Mesenchymal stem cell (in vitro differentiated cells and primary cell): ENCODE results near the gene LEUTX.

Experiments used
- DNase-seq: peaks from one replicate; pipeline ENCODE4 v3.0.0-alpha.2; 2013
- H2AFZ ChIP-seq: one replicate; pipeline ENCODE4 v1.6.1; 2013; ENCODE audit warnings: low read depth, mild to moderate bottlenecking, control low read depth, inconsistent platforms, low read length, moderate library complexity
- H2AK5ac ChIP-seq: 2 replicates; pipeline ENCODE4 v1.6.1; 2013; ENCODE audit warnings: low read length, moderate library complexity, mild to moderate bottlenecking, inconsistent platforms; ENCODE audit not compliant: severe bottlenecking
- H2BK120ac ChIP-seq: one replicate; pipeline ENCODE4 v1.6.1; 2013; ENCODE audit warnings: low read depth, mild to moderate bottlenecking, inconsistent platforms, low read length, moderate library complexity
- H2BK12ac ChIP-seq, 2 experiments: one replicate each; pipeline ENCODE4 v1.6.1; 2013; ENCODE audit warnings: inconsistent platforms in 2 of 2, low read length in 2 of 2, mild to moderate bottlenecking in 2 of 2, moderate library complexity in 2 of 2, control low read depth in 1 of 2
- H2BK15ac ChIP-seq: one replicate; pipeline ENCODE4 v1.6.1; 2013; ENCODE audit warnings: mild to moderate bottlenecking, low read depth, inconsistent platforms; ENCODE audit not compliant: poor library complexity, severe bottlenecking
- H2BK5ac ChIP-seq: 2 replicates; pipeline ENCODE4 v1.6.1; 2013; ENCODE audit warnings: low read depth, mild to moderate bottlenecking, low read length, control low read depth, inconsistent platforms; ENCODE audit not compliant: poor library complexity, severe bottlenecking
- H3K14ac ChIP-seq, 2 experiments: one replicate each; pipeline ENCODE4 v1.6.1; 2013; ENCODE audit warnings: inconsistent platforms in 2 of 2, low read length in 2 of 2, control low read depth in 1 of 2, mild to moderate bottlenecking in 1 of 2, moderate library complexity in 1 of 2
- H3K18ac ChIP-seq, 2 experiments: one replicate each; pipeline ENCODE4 v1.6.1; 2013; ENCODE audit warnings: inconsistent platforms in 2 of 2, low read length in 2 of 2, control low read depth in 1 of 2, low read depth in 1 of 2, mild to moderate bottlenecking in 1 of 2
- H3K23ac ChIP-seq, 2 experiments: one replicate each; pipeline ENCODE4 v1.6.1; 2013; ENCODE audit warnings: inconsistent platforms in 2 of 2, low read length in 2 of 2, mild to moderate bottlenecking in 2 of 2, moderate library complexity in 2 of 2, control low read depth in 1 of 2
- H3K27ac ChIP-seq: 2 replicates; pipeline ENCODE4 v1.5.1; 2013; ENCODE audit warnings: mild to moderate bottlenecking, moderate library complexity, low read length, control low read depth, inconsistent platforms; ENCODE audit not compliant: poor library complexity, severe bottlenecking
- H3K27me3 ChIP-seq, 2 experiments: 2 replicates each; pipeline versions ENCODE4 v1.6.1 to v1.7.0; 2013; ENCODE audit warnings: low read length in 2 of 2, mild to moderate bottlenecking in 2 of 2, moderate library complexity in 2 of 2, control low read depth in 1 of 2, inconsistent platforms in 1 of 2; ENCODE audit not compliant: control insufficient read depth in 1 of 2, insufficient read depth in 1 of 2
- H3K36me3 ChIP-seq, 2 experiments: 2 replicates each; pipeline versions ENCODE4 v1.6.1 to v1.7.0; 2013; ENCODE audit warnings: low read length in 2 of 2, control low read depth in 1 of 2, inconsistent platforms in 1 of 2, low read depth in 1 of 2, mild to moderate bottlenecking in 1 of 2; ENCODE audit not compliant: insufficient read depth in 2 of 2, control insufficient read depth in 1 of 2
- H3K4ac ChIP-seq, 2 experiments: one replicate each; pipeline ENCODE4 v1.6.1; 2013; ENCODE audit warnings: inconsistent platforms in 2 of 2, low read length in 2 of 2, mild to moderate bottlenecking in 2 of 2, moderate library complexity in 2 of 2, control low read depth in 1 of 2, low read depth in 1 of 2
- H3K4me1 ChIP-seq: 2 replicates; pipeline ENCODE4 v1.6.1; 2013; ENCODE audit warnings: low read depth, low read length, control low read depth; ENCODE audit not compliant: control insufficient read depth, insufficient read depth
- H3K4me2 ChIP-seq: 2 replicates; pipeline ENCODE4 v1.6.1; 2013; ENCODE audit warnings: low read length, mild to moderate bottlenecking, inconsistent platforms; ENCODE audit not compliant: poor library complexity, severe bottlenecking
- H3K4me3 ChIP-seq, 2 experiments: 2 replicates each; pipeline versions ENCODE4 v1.5.1 to v1.7.0; 2013; ENCODE audit warnings: low read length in 2 of 2, mild to moderate bottlenecking in 2 of 2, control low read depth in 1 of 2, low read depth in 1 of 2; ENCODE audit not compliant: insufficient read depth in 1 of 2
- H3K79me1 ChIP-seq: replicated peaks from 2 replicates; pipeline ENCODE4 v1.6.1; 2013; ENCODE audit warnings: mild to moderate bottlenecking, control low read depth, low read length, inconsistent platforms; ENCODE audit not compliant: poor library complexity, severe bottlenecking
- H3K9ac ChIP-seq: 2 replicates; pipeline ENCODE4 v1.7.0; 2013; ENCODE audit warnings: mild to moderate bottlenecking, low read length, moderate library complexity
- H3K9me3 ChIP-seq: 2 replicates; pipeline ENCODE4 v1.7.0; 2013; ENCODE audit warnings: mild to moderate bottlenecking, low read length; ENCODE audit not compliant: control insufficient read depth
- H4K8ac ChIP-seq: one replicate; pipeline ENCODE4 v1.6.1; 2013; ENCODE audit warnings: inconsistent platforms, mild to moderate bottlenecking, low read length, moderate library complexity
- H4K91ac ChIP-seq: one replicate; pipeline ENCODE4 v1.6.1; 2013; ENCODE audit warnings: mild to moderate bottlenecking, low read length, inconsistent platforms
- WGBS: methylation state at CpG from one replicate; pipeline ENCODE4 v1.1.7; 2013; ENCODE audit warnings: mixed read lengths; 5-methylcytosine and 5-hydroxymethylcytosine counted together

LEUTX gene

DNA sequence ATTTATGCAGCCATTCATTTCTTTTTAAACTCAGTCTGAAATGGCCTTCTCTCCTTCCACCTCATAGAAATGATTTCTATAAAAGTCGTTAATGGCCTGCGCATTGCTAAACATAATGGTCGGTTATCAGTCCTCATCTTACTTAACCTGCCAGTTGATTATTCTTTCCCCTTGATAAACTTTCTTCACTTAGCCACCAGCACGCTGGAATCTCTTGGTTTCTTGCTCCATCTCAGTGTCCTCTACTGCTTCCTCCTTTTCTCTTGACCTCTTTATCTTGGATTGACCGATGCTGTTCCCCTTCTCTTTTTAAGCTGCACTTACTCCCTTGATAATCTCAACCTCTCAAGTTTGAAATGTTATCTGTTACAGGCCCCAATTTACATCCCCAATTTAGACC lies 28.7 kb upstream of the LEUTX start:
- H3K9me3 ChIP-seq = no peaks in the 10 kb centered on the region
- H3K14ac ChIP-seq = no peak overlapping the region
- no peak overlapping the region for H3K9ac ChIP-seq
- 78% methylated on average over 5 of the region's 5 CpGs for WGBS
- peaks cover 9 to 19% of the 10 kb centered on the region in 2 experiments for H3K27me3 ChIP-seq
- H4K8ac ChIP-seq = no peak overlapping the region
- H2BK120ac ChIP-seq = no peak overlapping the region
- no peaks in the 10 kb centered on the region for H3K79me1 ChIP-seq
- H3K4me1 ChIP-seq = no peaks in the 10 kb centered on the region
- no peak overlapping the region for H3K4me3 ChIP-seq
- no peak overlapping the region for H2AFZ ChIP-seq
- H3K4me2 ChIP-seq = no peak overlapping the region
- no peak overlapping the region for H3K23ac ChIP-seq
- no peak overlapping the region for H2AK5ac ChIP-seq
- no peak overlapping the region for H3K18ac ChIP-seq
- no peak overlapping the region for H2BK5ac ChIP-seq
- DNase-seq = no peak
- no peak overlapping the region for H3K4ac ChIP-seq
- H4K91ac ChIP-seq = no peak overlapping the region
- H3K27ac ChIP-seq = no peak overlapping the region
- no peak overlapping the region for H2BK12ac ChIP-seq
- no peaks in the 10 kb centered on the region for H3K36me3 ChIP-seq
- no peak overlapping the region for H2BK15ac ChIP-seq

DNA sequence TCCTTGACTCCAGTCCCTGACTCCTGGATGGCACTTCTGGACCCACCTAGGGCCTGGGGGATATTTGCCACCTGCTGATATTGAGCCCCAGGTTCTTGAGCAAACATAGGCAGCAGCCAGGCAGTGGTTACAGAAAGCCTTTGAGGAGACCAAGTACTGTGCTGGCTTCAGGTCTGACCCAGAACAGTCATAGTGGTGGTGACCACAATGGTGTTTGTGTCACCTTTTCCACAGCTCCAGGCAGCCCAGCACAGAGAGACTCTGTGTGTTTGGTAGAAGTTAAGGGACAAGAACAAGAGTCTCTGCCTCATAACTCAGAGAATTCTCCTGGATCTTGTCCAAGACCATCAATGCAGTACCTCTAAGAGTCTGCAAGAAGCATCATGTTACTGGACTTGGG lies 26.3 kb upstream of the LEUTX start:
- Histone ChIP-seq H3K36me3 (no peaks in the 10 kb centered on the region), H2BK15ac (no peak overlapping the region), H3K23ac (no peak overlapping the region), H3K4ac (no peak overlapping the region), H3K18ac (no peak overlapping the region), H4K8ac (no peak overlapping the region), H3K27me3 (peaks cover 16 to 34% of the 10 kb centered on the region in 2 experiments), H3K9ac (no peak overlapping the region), H3K79me1 (no peaks in the 10 kb centered on the region), H3K4me2 (no peak overlapping the region), H2BK5ac (no peak overlapping the region), H2BK120ac (no peak overlapping the region), H3K14ac (no peak overlapping the region), H2AK5ac (no peak overlapping the region), H2BK12ac (no peak overlapping the region), H4K91ac (no peak overlapping the region), H3K27ac (no peak overlapping the region), H3K4me1 (no peaks in the 10 kb centered on the region), H2AFZ (no peak overlapping the region), H3K4me3 (no peak overlapping the region), H3K9me3 (no peaks in the 10 kb centered on the region)
- DNase-seq = no peak

DNA sequence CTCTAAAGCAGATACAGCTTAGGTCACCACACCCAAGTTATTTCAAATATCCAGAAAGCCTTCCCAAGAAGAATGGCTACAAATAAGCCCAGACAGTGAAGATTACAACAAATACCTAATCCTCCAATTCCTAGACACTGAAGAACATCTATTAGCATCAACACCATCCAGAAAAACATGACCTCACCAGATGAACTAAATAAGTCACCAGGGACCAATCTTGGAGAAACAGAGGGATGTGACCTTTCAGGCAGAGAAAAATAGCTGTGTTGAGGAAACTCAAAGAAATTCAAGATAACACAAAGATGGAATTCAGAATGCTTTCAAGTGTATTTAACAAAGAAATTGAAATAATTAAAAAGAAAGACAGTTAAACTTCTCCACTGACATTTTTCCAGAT lies 25.9 kb upstream of the LEUTX start:
- Histone ChIP-seq H3K36me3 (no peaks in the 10 kb centered on the region), H3K4ac (no peak overlapping the region), H2BK120ac (no peak overlapping the region), H2BK5ac (no peak overlapping the region), H3K18ac (no peak overlapping the region), H3K27me3 (peaks cover 20 to 36% of the 10 kb centered on the region in 2 experiments), H3K4me1 (no peaks in the 10 kb centered on the region), H3K23ac (no peak overlapping the region), H3K9me3 (no peaks in the 10 kb centered on the region), H4K91ac (no peak overlapping the region), H2AK5ac (no peak overlapping the region), H2BK12ac (no peak overlapping the region), H2AFZ (no peak overlapping the region), H2BK15ac (no peak overlapping the region), H3K27ac (no peak overlapping the region), H3K9ac (no peak overlapping the region), H3K14ac (no peak overlapping the region), H3K4me2 (no peak overlapping the region), H4K8ac (no peak overlapping the region), H3K4me3 (no peak overlapping the region), H3K79me1 (no peaks in the 10 kb centered on the region)
- no peak for DNase-seq

DNA sequence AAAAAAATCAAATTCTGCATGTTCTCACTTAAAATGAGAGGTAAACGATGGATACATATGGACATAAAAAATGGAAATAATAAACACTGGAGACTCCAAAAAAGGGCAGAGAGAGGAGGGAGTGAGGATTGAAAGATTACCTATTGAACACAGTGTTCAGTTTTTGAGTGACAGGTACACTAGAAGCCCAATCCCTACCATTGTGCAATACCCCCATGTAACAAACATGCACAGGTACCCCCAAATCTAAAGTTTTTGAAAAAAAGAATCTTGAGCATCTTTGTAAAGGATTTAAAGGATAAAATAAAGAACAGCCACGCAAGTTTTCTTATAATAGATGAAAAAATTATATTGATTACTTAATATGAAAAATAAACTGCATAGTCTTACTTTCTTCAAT lies 24.1 kb upstream of the LEUTX start:
- Histone ChIP-seq H2BK12ac (no peak overlapping the region), H3K36me3 (no peaks in the 10 kb centered on the region), H2BK15ac (no peak overlapping the region), H3K9me3 (no peaks in the 10 kb centered on the region), H3K4me2 (no peak overlapping the region), H3K9ac (no peak overlapping the region), H3K4ac (no peak overlapping the region), H3K27me3 (peaks cover 32 to 47% of the 10 kb centered on the region in 2 experiments), H2BK5ac (no peak overlapping the region), H3K4me1 (no peaks in the 10 kb centered on the region), H2AFZ (no peak overlapping the region), H2BK120ac (no peak overlapping the region), H2AK5ac (no peak overlapping the region), H4K91ac (no peak overlapping the region), H3K18ac (no peak overlapping the region), H4K8ac (no peak overlapping the region), H3K27ac (no peak overlapping the region), H3K23ac (no peak overlapping the region), H3K79me1 (no peaks in the 10 kb centered on the region), H3K4me3 (no peak overlapping the region), H3K14ac (no peak overlapping the region)
- DNase-seq = no peak
- WGBS = no CpG with 5 or more reads among the region's 2 CpGs
